ENCODE results near the gene HS1BP3.

HS1BP3 gene

DNA sequence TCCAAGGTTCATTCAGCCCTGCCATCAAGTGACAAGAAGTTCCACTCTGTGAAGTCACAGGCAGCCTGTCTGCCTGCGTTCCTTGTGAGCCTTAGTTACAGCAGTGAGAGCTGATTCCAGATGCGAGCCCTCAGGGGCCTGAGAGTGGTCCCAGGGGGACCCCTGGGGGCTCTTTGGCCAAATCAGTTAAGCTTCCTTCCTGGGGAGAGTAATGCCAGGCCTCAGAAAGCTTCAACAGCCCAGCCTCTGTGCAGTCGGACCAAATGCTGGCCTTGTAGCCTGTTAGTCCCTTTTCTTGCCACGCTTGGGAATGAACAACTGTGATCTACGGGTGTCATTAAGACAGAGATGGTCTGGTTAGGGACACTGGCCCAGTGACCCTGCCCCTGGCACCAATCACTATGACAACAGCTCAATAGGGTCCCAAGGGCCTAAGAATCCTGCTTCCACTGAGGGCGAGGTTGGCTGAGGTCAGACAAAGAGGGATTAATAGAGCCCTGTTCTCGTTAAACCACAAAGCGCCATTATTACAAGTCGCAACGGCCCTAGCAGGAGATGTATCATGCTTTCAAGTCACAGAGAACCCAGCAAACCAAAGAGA is 50.9 kb downstream of the HS1BP3 start:
- DNase-seq (ENCODE audit: low spot score): peak; percentile 88

DNA sequence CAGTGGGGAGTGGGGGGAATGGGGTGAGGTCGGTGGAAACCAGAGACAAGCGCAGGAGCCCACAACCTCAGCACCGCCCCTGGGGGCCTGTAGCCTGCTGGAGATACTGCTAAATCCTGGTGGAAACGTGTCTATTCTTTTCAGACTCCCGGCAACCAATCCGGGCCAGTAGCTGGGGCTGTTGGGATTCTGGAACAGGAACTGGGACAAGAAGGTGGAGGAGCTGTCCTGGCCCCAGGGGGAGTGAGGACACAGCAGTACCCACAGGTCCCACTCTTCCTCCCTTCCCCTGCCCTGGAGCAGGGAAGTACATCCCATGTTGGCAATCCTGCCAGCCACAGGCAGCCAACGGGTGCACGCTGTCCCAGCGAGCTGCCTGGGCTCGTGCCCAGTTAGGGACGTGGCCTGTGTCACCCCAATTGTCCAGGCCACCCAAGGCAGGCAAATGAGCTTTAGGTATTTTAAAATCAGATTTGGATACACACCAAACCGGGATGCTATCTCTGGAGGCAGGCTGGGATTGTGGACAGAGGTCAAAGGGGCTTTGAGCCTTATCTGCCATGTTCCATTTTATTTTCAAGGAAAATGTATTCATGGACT is 51.8 kb downstream of the HS1BP3 start:
- DNase-seq (ENCODE audit: low spot score): no peak

DNA sequence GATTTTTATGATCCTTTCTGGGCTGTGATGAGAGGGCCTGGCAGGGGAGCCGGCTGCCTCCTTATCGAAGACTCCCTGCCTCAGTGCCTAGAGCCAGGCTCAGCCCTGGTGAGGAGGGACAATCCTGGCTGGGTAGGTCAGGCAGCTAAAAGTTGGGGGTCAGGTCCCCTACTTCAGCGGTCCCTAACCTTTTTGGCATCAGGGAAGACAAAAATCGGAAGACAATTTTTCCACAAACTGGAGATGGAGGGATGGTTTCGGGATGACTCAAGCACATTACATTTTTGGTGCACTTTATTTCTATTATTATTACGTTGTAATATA is 53.1 kb downstream of the HS1BP3 start:
- no peak for DNase-seq (ENCODE audit: low spot score)

DNA sequence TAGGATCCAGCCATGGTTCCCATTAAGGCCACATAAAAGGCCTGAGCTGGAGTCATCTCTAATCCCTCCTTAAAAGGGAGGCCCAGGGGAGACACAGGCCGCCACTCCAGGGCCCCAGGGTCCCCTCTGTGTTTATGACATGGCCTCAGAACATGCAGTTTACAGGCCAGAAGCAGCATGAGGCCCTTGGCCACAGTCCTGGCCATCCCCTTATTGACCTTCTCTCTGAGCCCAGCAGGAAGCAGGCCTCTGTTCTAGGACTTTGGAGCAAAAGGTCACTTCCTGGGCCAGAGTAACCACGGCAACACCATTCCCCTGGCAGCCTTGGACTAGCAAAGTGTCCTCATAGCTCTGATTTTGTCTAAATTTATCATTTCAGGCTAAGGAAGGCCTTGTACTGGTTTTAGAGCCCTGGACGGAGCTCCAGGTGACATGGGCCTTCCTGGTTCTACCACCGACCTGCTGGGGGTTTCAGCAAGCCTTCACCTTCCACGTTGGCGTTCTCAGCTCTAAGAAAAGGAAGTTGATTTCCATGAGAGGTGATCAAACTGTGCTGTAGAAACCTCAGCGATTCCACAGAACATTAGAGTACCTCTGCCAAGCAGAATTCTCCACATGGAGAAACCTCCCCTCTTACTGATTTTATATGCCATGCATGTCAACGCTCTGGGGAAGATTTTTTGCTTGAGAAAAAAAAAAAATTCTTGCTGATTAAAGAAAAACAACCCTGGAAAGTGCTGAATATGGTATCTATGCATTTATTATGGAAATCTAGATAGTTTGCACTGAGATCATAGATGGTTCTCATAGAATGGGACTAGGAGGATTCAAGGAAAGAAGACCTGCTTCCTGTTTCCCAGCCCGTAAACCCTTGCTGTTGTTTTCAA is 53.7 kb downstream of the HS1BP3 start:
- DNase-seq (ENCODE audit: low spot score): no peak

DNA sequence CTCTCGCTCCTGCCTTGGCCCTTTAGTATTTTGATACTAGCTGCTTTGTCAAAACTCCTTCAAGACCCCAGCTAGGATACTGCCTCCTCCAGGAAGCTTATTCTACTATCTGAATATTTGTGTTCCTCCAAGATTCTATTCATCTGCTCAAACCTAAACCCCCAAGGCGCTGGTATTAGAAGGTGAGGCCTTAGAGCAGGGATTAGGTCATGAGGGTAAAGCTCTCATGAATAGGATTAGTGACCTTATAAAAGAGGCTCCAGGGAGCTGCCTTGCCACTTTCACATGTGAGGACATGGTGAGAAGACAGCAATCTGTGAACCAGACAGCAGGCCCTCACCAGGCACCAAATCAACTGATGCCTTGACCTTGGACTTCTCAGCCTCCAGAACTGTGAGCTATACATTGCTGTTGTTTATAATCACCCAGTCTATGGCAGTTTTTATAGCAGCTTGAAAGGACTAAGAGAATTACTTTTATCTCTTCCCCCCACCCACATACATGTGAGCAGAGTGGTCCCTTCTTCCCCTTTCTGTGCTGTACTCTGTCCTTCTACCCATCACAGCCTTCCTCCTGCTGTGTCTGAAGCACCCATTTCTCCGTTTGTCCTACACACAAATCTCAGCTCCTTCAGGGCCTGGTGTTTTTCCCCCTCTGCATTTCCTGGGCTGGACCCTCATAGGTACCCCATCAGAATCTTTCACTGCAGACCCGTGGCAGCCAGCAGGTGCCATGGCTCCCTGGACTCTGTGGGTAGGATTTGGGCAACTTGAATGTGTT is 54.5 kb downstream of the HS1BP3 start:
- no peak for DNase-seq (ENCODE audit: low spot score)

DNA sequence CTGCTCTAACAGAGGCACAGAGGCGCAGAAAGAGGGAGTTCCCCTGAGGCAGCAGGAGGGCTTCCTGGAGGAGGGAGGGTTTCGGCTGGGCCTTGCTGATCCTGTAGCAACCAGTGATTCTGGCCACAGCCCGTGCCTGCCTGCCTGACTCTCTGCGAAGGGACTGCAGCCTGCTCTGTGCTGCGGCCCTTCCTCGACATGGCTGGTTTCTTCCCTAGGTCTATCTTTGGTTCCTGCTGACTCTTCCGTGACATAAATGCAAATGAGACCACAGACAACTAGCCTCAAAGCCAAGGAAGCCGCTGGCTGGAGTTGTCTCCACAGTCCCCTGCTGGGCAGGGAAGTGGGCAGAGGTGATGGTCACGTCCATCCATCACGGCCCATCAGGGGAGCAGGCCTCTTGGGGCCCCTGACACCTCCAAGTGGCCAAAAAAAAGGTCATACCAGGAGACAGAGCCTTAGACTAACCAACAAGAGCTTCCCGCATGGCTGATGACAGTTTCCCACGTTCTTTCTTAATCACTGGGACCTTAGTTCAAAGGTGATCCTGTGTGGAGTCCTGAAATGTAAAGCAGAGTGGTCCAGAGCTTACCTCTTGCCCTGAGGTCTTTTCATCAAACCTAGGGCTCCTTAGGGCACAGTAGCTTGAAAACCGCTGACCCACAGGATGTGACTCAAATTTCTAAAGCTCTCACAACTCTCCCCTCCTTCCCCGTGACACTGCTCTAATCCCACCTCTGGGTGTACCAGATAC is 55.3 kb downstream of the HS1BP3 start:
- no peak for DNase-seq (ENCODE audit: low spot score)

DNA sequence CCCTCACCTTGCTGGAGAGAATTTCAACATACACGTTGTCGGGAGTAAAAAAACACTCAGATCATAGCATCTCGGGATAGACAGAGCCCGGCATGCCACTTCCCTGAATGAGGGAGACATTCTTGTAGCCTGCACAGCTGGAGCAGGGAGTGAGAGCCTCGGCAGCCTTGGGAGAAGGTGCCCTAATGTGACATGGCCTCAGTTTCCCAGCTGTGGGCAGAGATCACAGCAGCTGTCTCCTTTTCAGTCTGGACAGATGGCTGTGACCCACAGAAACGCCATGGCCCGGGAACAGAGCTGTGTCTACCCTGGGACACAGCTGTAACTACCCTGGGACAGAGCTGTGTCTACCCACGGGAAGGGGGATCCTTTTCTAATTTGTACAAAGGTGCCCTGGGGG is 55.9 kb downstream of the HS1BP3 start:
- DNase-seq (ENCODE audit: low spot score): no peak

DNA sequence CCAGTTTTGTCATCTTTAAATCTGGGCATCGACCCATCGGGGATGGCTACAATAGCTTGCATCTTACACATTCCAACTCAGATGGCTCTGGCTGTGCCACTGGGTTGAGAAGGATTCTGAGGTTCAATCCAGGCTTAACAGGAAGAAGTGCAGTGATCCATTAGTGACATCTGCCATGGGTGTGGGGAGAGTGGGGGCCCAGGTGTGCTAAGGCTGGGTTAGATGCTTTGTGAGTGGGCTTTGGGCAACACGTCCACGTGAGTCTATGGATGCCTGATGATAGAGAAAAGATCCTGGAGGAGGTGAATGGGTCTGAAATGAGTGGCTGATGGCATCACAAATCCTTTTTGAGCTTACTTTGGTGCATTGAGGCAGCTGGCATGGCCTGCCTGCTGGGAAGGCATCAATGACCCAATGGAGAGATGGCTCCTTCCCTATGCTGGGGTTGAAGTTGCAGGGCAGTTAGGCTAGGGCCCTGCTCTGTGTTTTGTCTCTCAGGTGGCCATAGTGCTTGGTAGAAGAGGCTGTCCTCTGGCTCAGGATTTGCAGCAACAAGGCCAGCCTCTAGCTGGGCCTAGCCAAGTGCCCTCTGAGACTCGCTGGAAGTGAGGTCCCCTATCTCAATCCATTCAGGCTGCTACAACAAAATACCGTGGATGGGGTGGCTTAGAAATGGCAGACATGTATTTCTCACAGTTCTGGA is 56.7 kb downstream of the HS1BP3 start:
- DNase-seq (ENCODE audit: low spot score): no peak

DNA sequence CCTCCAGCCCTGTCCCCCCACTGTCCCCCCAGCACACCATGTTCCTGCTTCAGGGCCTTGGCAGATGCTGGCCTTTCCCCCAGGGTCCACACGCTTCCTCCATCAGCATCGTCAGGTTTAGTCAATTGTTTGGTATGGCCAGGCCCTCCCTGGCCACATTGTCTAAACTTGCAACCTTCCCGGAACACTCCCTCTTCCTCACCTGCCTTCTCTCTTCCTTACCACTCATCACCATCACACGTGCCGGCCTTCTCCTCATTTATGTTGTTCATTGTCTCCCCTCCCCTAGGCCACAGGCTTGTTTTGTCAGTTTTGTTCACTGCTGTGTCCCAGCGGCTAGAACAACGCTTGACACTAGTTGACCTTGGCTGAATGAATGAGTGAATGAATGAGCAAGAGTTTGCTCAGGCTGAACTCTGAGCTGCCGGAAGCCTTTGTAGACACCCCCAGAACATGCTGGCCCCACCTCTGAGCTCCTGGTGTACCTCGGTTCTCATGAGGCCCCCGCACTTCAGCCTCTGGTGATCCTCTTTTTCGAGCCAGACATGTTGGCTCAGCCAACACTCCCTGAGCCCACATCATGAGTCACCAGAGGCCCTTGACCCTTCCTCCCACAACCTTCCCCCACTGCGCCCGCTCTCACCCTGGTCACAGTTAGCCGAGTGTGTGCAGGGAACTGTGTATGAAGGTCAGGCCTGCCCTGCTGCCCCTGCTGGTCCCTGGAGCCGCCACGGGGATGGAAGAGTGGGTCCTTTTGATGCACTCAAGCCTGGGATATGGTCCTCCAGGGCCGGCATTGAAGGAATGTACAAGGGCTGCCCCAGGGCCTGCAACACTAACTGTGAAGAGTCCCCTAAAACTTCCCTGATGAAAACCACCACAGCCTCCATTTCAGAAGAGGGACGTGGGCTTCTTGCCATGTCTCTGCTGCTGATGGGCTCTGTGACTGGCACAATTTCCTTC is 57.5 kb downstream of the HS1BP3 start:
- DNase-seq (ENCODE audit: low spot score): no peak

DNA sequence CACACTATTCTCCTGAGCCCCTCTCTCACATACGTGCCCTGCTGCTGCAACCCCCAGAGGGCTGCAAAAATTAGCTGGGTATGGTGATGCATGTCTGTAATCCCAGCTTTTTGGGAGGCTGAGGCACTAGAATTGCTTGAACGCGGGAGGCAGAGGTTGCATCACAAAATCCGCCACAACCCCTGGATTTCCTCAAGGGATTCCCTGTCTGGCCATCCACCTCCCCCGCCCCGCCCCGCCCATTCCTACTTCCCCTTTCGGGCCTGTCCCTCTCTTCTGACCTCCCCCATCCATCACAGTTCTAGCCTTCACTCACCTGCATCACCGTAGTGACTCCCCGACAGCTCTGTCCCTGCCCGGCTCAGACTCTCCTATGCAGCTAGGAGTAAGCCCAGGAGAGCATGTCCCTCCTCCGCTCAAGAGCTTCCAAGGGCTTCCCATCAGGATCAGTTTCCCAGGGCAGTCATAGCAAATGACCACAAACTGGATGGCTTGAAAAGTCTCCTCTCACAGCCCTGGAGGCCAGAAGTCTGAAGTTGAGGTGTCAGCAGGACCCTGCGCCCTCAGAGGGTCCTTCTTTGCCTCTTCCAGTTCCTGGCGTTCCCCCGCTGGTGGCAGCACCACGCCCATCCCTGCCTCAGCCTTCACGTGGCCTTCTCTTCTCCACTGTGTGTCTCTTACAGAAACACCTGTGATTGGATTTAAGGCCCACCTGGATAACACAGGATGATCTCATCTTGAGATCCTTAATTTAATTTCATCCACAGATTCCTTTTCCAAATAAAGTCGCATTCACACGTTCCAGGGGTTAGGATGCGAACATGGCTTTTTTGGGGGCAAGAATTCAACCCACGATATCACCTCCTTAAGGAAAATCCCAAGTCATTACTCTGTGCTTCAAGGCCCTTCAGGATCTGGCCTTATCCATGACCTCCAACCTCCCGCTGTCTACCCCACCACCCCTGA is 58.5 kb downstream of the HS1BP3 start:
- no peak for DNase-seq (ENCODE audit: low spot score)

DNA sequence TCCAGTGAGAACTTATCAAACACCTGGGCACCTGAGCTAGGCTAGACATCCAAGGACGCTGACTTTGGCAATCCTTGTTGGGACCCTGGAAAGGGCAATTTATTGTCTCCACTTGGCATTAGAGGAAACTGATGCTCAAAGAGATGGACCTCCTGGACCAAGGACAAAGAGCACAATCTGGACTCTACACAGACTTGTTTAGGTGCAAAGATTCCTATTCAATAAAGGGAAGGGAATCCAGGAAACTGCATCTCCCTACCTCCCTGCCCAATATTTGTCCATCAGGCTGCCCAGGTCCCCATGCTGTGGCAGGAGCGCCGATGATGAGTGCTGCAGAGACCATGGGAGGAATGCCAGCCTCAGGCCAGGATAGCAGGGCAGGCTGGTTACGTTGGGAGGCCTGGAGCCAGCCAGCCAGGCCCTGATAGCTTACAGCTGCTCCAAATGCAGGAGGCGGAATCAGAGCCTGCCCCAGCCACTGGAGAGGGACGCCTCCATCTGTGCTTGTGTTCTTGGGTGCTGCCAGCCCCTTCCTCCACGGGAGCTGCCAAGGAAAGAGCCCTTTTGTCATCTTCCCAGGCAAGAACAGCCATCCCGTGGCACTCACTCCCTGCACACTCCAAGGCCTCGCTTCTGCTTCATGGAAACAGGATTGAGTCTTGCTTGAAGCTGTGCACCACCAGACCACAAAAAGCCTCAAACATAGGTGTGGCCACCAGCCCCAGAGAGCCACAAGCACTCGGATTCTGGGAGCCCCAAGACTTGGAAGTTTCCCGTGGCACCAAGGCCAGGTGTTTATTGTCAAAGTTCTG is 60.0 kb downstream of the HS1BP3 start:
- DNase-seq (ENCODE audit: low spot score): no peak

DNA sequence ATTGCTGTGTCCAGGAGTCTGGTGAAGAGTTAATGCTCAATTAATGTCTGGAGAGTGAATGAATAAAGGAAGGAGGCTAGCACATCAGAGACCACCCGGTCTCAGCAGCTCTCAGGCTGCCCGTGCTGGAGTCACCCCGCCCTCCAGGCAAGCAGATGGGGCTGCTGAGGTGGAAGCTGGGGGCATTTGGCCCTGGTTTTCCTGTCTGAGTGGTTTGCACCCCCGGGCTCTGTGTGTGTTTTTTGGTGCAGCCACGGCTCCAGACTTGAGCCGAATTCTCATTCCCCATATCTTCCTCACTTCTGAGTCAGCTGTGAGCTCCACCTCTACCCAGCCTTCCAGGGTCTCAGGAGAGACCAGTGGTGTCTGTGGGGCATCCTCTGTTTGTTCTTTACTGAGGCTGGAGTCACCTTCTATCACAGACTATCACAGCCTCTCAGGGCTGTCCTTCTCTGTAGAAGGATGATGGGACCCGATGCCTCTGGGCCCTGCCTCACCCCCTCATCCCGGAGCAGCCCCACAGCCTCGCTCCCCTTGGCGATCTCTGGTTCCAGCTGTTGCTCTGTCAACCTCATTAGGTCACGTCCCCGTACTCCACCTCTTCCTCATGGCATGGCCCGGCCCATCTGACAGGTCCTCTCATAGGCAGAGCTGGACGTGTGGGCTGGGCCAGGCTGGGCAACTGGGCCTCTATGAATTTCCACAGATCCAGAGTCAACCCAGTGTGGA is 60.8 kb downstream of the HS1BP3 start:
- no peak for DNase-seq (ENCODE audit: low spot score)

DNA sequence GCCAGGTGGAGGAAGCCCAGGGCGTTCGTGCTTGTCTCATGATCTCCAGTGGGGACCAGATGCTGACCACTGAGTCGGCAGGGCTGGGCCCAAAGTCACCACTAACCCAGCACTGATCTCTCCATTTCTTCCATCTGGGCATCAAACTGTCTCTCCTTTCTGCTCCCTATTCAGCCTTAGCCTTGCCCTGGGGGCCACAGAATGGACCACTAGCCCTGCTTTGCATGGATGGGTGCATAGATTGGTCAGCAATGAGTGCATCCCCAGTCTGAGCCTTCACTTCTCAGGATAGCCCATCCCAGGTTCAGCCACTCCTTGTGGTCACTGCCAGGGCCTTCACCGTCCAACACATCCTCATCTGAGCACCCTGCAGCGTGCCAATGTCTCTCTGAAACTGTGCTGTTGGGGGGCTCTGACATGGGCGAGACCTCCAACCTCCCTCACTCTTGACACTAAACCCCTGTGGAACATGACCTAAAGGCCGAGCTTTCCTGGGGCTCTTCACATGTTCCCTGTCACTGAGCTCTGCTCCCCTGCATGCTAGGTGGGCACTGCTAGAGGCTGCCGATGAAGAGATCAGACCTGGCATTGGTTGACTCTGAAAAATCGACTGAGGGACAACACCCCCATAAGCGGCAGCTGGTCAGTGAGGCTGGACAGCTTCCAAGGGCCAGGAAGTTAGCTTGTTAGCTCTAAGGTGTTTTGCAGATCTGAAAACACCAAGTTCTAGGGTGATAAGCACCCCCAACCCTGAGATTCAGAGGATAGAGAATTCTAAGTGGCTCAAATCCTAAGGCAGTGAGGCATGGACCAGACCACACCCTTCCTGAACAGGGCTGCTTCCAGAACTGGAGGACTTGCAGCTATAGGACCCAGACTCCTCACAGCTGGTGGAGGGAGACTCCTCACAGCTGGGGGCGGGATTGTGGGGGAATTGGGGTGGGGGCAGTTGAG is 61.7 kb downstream of the HS1BP3 start:
- no peak for DNase-seq (ENCODE audit: low spot score)

DNA sequence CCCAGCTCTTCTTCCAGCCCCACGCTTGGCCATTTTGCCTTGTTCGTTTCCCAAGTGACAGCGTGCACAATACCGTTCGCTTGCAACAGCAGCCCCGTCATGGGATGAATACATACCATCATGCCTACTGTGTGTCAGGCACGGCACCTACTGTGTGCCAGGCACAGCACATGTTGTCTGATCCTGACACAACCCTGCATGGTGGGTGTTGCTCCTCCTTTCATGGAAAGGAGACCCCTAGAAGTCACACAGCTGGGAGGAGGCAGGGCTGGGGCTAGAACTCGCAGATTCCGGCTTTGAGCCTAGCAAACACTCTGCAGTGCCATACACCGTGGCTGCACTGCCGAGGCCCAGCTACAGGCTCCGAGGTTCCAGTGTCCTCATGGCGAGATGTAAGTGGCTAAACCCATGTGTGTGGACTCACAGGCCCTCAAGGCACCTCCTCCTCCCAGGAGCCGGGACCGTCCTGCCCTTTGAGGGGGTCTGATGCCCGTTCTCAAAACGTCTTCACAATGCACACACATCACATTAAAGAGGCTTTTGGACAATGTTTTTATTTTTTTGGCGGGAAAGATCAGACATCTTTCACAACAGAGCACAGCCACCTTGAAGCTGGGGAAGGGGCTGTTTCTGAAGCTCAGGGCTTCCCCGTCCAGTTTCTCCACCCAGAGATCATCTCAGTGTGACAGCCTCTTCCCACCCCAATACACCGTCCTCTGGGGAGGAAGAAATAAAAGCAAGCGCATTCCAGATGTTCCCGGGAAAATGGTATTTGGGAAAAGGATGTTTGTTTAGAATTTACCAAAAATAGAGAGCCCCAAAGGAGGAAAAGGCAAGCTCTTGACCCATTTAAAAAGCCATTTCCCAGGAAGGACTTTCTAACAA is 64.9 kb downstream of the HS1BP3 start:
- DNase-seq (ENCODE audit: low spot score): no peak

DNA sequence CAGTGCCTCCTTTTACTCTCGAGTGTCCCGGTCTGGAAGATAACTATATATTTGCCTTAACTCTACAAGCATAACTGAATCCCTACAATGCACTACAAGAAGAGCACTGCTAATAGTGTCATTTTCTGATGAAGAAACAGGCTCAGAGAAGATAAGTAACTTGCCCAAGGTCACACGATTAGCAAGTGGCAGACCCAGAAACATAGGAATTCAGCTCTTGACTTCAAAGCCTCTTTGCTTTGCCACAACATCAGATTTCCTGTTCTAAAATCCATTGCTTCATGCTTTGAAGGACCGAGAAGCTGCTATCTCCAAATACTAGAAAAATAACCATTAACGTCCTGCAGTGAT is 65.6 kb downstream of the HS1BP3 start:
- no peak for DNase-seq (ENCODE audit: low spot score)
